ENCODE results near the gene TMEM178B. TPM values are rescaled to one million over a fixed set of nuclear protein-coding genes. Genes with fewer than 3 reads are reported as not detected.

The TMEM178B gene
- total and polyA plus RNA-seq, 2 donors (not counting 1 experiment from before 2014, with no cell fraction given) = 0.28 to 0.96 TPM

GRCh38 chr7:141460781-141461715, 387.2 kb downstream of the TMEM178B start:
- whole genome bisulfite sequencing (ENCODE audit: insufficient coverage) = 89% methylated on average over 14 of the region's 16 CpGs
- Histone ChIP-seq H3K79me2 (ENCODE audit: control insufficient read depth, insufficient read depth, low read length) (no peaks in the 10 kb centered on the region), H2AFZ (ENCODE audit: insufficient read depth, low read depth, low read length, poor library complexity, severe bottlenecking) (no peak overlapping the region), H3K4me3 (ENCODE audit: control extremely low read depth in 1 of 5, extremely low read depth in 1 of 5, insufficient read depth in 1 of 5, low read depth in 2 of 5, low read length in 4 of 5) (no peak overlapping the region), H3K36me3 (replicated peaks in 1 of 2; ENCODE audit: control extremely low read depth in 1 of 2, control insufficient read depth in 1 of 2, extremely low read depth in 1 of 2, insufficient read depth in 2 of 2, low read length in 1 of 2) (no peaks in the 10 kb centered on the region), H3K27me3 (replicated peaks in 1 of 4; ENCODE audit: control extremely low read depth in 1 of 4, control insufficient read depth in 3 of 4, insufficient read depth in 4 of 4, low read length in 3 of 4) (no peaks in the 10 kb centered on the region), H3K9ac (ENCODE audit: low read length) (no peak overlapping the region), H3K4me2 (replicated peaks; ENCODE audit: low read depth, low read length, poor library complexity, severe bottlenecking) (no peak overlapping the region), H3K9me3 (ENCODE audit: control extremely low read depth in 1 of 3, control insufficient read depth in 2 of 3, insufficient read depth in 1 of 3, low read length in 2 of 3) (no peaks in the 10 kb centered on the region), H3K27ac (ENCODE audit: low read length in 2 of 2) (no peak overlapping the region), H4K20me1 (ENCODE audit: control insufficient read depth, insufficient read depth, low read length, poor library complexity, severe bottlenecking) (no peaks in the 10 kb centered on the region), H3K4me1 (ENCODE audit: control insufficient read depth in 2 of 2, insufficient read depth in 2 of 2, low read length in 2 of 2) (no peaks in the 10 kb centered on the region)
- Mint-ChIP-seq H3K4me3 (no peak overlapping the region), H3K9me3 (ENCODE audit: insufficient read depth) (no peaks in the 10 kb centered on the region), H3K27me3 (peaks cover 13% of the 10 kb centered on the region), H3K4me1 (no peaks in the 10 kb centered on the region), H3K27ac (no peak overlapping the region)
- ATAC-seq (ENCODE audit: low read depth) (no peak), DNase-seq (no peak)
- ChIA-PET POLR2A (no interaction called here), CTCF (no interaction called here)
- intact Hi-C loops (cut with micrococcal nuclease) = no loop called here
- TF ChIP-seq, protein P1, sequence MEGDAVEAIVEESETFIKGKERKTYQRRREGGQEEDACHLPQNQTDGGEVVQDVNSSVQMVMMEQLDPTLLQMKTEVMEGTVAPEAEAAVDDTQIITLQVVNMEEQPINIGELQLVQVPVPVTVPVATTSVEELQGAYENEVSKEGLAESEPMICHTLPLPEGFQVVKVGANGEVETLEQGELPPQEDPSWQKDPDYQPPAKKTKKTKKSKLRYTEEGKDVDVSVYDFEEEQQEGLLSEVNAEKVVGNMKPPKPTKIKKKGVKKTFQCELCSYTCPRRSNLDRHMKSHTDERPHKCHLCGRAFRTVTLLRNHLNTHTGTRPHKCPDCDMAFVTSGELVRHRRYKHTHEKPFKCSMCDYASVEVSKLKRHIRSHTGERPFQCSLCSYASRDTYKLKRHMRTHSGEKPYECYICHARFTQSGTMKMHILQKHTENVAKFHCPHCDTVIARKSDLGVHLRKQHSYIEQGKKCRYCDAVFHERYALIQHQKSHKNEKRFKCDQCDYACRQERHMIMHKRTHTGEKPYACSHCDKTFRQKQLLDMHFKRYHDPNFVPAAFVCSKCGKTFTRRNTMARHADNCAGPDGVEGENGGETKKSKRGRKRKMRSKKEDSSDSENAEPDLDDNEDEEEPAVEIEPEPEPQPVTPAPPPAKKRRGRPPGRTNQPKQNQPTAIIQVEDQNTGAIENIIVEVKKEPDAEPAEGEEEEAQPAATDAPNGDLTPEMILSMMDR (IDR thresholded peaks at IDR 0.05) = no peak
- no peak for TF ChIP-seq EZH2 (IDR thresholded peaks at IDR 0.05; ENCODE audit: borderline replicate concordance, insufficient read depth, low read depth, low read length, poor library complexity, severe bottlenecking)

GRCh38 chr7:141461924-141462323, 388.1 kb downstream of the TMEM178B start:
- no peak overlapping the region for H3K4me3 Mint-ChIP-seq
- no peaks in the 10 kb centered on the region for H3K4me1 Mint-ChIP-seq
- Histone ChIP-seq H3K9ac (ENCODE audit: low read length) (no peak overlapping the region), H3K4me1 (ENCODE audit: control insufficient read depth in 2 of 2, insufficient read depth in 2 of 2, low read length in 2 of 2) (no peaks in the 10 kb centered on the region), H3K79me2 (ENCODE audit: control insufficient read depth, insufficient read depth, low read length) (no peaks in the 10 kb centered on the region), H3K4me3 (ENCODE audit: control extremely low read depth in 1 of 5, extremely low read depth in 1 of 5, insufficient read depth in 1 of 5, low read depth in 2 of 5, low read length in 4 of 5) (no peak overlapping the region), H3K27ac (ENCODE audit: low read length in 2 of 2) (no peak overlapping the region), H3K36me3 (replicated peaks in 1 of 2; ENCODE audit: control extremely low read depth in 1 of 2, control insufficient read depth in 1 of 2, extremely low read depth in 1 of 2, insufficient read depth in 2 of 2, low read length in 1 of 2) (no peaks in the 10 kb centered on the region), H4K20me1 (ENCODE audit: control insufficient read depth, insufficient read depth, low read length, poor library complexity, severe bottlenecking) (no peaks in the 10 kb centered on the region), H3K27me3 (replicated peaks in 1 of 4; ENCODE audit: control extremely low read depth in 1 of 4, control insufficient read depth in 3 of 4, insufficient read depth in 4 of 4, low read length in 3 of 4) (no peaks in the 10 kb centered on the region), H3K4me2 (replicated peaks; ENCODE audit: low read depth, low read length, poor library complexity, severe bottlenecking) (no peak overlapping the region), H3K9me3 (ENCODE audit: control extremely low read depth in 1 of 3, control insufficient read depth in 2 of 3, insufficient read depth in 1 of 3, low read length in 2 of 3) (no peaks in the 10 kb centered on the region), H2AFZ (ENCODE audit: insufficient read depth, low read depth, low read length, poor library complexity, severe bottlenecking) (no peak overlapping the region)
- DNase-seq (no peak), ATAC-seq (ENCODE audit: low read depth) (no peak)
- no peaks in the 10 kb centered on the region for H3K9me3 Mint-ChIP-seq (ENCODE audit: insufficient read depth)
- intact Hi-C loops (cut with micrococcal nuclease) = no loop called here
- ChIA-PET POLR2A (no interaction called here), CTCF (no interaction called here)
- TF ChIP-seq, protein P1 (IDR thresholded peaks at IDR 0.05) = no peak
- no peak for TF ChIP-seq EZH2 (IDR thresholded peaks at IDR 0.05; ENCODE audit: borderline replicate concordance, insufficient read depth, low read depth, low read length, poor library complexity, severe bottlenecking)
- 84% methylated on average over 6 of the region's 6 CpGs for WGBS (ENCODE audit: insufficient coverage)
- peaks cover 13% of the 10 kb centered on the region for H3K27me3 Mint-ChIP-seq
- H3K27ac Mint-ChIP-seq = no peak overlapping the region

Measured in B cell (primary cell).